HepG2 (cell line): ENCODE data around the gene NRL. TPM values are rescaled to one million over a fixed set of nuclear protein-coding genes. Genes with fewer than 3 reads are reported as not detected.
A peak's percentile ranks its signal among the peaks of the same experiment; 100 is the strongest.

Experiments
- EEA1 ChIP-seq: sonication (generic); formaldehyde crosslinking; IDR thresholded peaks from 2 replicates; pipeline ENCODE4 v1.5.1; 2020; ENCODE audit warnings: mild to moderate bottlenecking, missing genetic modification reagents, borderline replicate concordance
- FOSL1 ChIP-seq: sonication (generic); formaldehyde crosslinking; IDR thresholded peaks from 2 replicates; pipeline ENCODE4 v1.9.0; 2021; ENCODE audit warnings: missing genetic modification reagents, borderline replicate concordance
- GATAD1 ChIP-seq: IDR thresholded peaks from 2 replicates; pipeline ENCODE4 v1.6.1; 2016; ENCODE audit warnings: missing genetic modification reagents, missing compliant biosample characterization
- GPBP1L1 ChIP-seq: sonication (generic); formaldehyde crosslinking; IDR thresholded peaks from 2 replicates; pipeline ENCODE4 v1.5.0; 2020; ENCODE audit warnings: mild to moderate bottlenecking, missing genetic modification reagents
- HES4 ChIP-seq: sonication (generic); formaldehyde crosslinking; IDR thresholded peaks from 2 replicates; pipeline ENCODE4 v1.9.0; 2021; ENCODE audit warnings: mild to moderate bottlenecking, missing genetic modification reagents, borderline replicate concordance
- KLF6 ChIP-seq: IDR thresholded peaks from 2 replicates; pipeline ENCODE4 v1.8.0; 2016; ENCODE audit warnings: missing biosample characterization, missing genetic modification reagents
- MEF2D ChIP-seq: sonication (generic); formaldehyde crosslinking; IDR thresholded peaks from 2 replicates; pipeline ENCODE4 v1.5.1; 2020; ENCODE audit warnings: mild to moderate bottlenecking, missing genetic modification reagents
- MLLT10 ChIP-seq: sonication (generic); formaldehyde crosslinking; IDR thresholded peaks from 2 replicates; pipeline ENCODE4 v1.4.0; 2020; ENCODE audit warnings: missing genetic modification reagents
- RARG ChIP-seq: sonication (generic); formaldehyde crosslinking; IDR thresholded peaks from 2 replicates; pipeline ENCODE4 v1.4.0; 2020; ENCODE audit warnings: low read depth, mild to moderate bottlenecking, missing genetic modification reagents
- USF2 ChIP-seq, 2 experiments: sonication (generic) in 1 of 2; formaldehyde crosslinking in 1 of 2; IDR thresholded peaks; 2 replicates each; pipeline versions ENCODE4 v1.5.1 to v1.6.1; 2011 to 2020; ENCODE audit warnings: borderline replicate concordance in 1 of 2, low read depth in 1 of 2, low read length in 1 of 2, mild to moderate bottlenecking in 1 of 2, missing genetic modification reagents in 1 of 2, moderate library complexity in 1 of 2
- ZNF17 ChIP-seq: sonication (generic); formaldehyde crosslinking; IDR thresholded peaks from 2 replicates; pipeline ENCODE4 v1.5.0; 2020; ENCODE audit warnings: mild to moderate bottlenecking, missing genetic modification reagents
- ZNF496 ChIP-seq: sonication (generic); formaldehyde crosslinking; IDR thresholded peaks from 2 replicates; pipeline ENCODE4 v1.8.1; 2023; ENCODE audit warnings: mild to moderate bottlenecking, moderate library complexity, missing genetic modification reagents; ENCODE audit not compliant: insufficient replicate concordance
- ZNF724P ChIP-seq: sonication (generic); formaldehyde crosslinking; IDR thresholded peaks from 2 replicates; pipeline ENCODE4 v1.8.0; 2022; ENCODE audit warnings: missing genetic modification reagents, borderline replicate concordance
- polyA plus RNA-seq, 8 experiments: library from polyadenylated mRNA; depleted of rRNA in 3 of 8; stranded (reverse) in 7 of 8; unstranded in 1 of 8; fragments of >200 nt; fragmentation: Illumina TruSeq in 4 of 8; extraction: Trizol in 4 of 8; gene quantifications; 2 replicates each; pipeline versions ENCODE4 v1.2.1 to v1.2.3, GENCODE V29; 2011 to 2016; ENCODE audit warnings: low read depth in 4 of 8, missing spikeins in 1 of 8, mixed read lengths in 1 of 8; ENCODE audit not compliant: insufficient read depth in 1 of 8
- total RNA-seq, 5 experiments: library from RNA; depleted of rRNA; stranded (reverse); fragments of >200 nt; fragmentation: Illumina TruSeq; extraction: Trizol; gene quantifications; 2 replicates each; pipeline ENCODE4 v1.2.3, GENCODE V29; 2016; ENCODE audit warnings: low read depth in 1 of 5
- TF ChIP-seq, protein P1 (sequence below): sonication (generic); formaldehyde crosslinking; IDR thresholded peaks from 2 replicates; pipeline ENCODE4 v1.4.0; 2020; ENCODE audit warnings: missing genetic modification reagents
- TF ChIP-seq, protein P2 (sequence below): IDR thresholded peaks from 2 replicates; pipeline ENCODE4 v1.6.1; 2012; ENCODE audit warnings: low read length, improper control_type of control experiment
- TF ChIP-seq, protein P3 (sequence below): conservative IDR thresholded peaks from 2 replicates; pipeline ENCODE4 v1.6.1; 2018; ENCODE audit warnings: missing genetic modification reagents

Gene NRL
- total and polyA plus RNA-seq, 2 of the 13 experiments (the other 11 are each of a cell fraction or from before 2014, with no cell fraction given) = 2.5 to 4.7 TPM

GRCh38 chr14:24095271-24096068 is 19.3 kb downstream of the NRL start (continued):
- TF ChIP-seq ZNF496 (CRISPR knock-in tag) (no peak), GATAD1 (CRISPR knock-in tag) (peak; percentile 88), ZNF724P (CRISPR knock-in tag) (peak; percentile 99), KLF6 (peak; percentile 100), MEF2D (CRISPR knock-in tag) (peak; percentile 99), ZNF17 (CRISPR knock-in tag) (no peak), FOSL1 (CRISPR knock-in tag) (no peak), MLLT10 (CRISPR knock-in tag) (no peak; the same call in 1 of the 2 replicates), GPBP1L1 (no peak), USF2 (IDR thresholded peaks at IDR 0.05; ENCODE audit: low read depth, low read length) (peak; percentile 98), USF2 (CRISPR knock-in tag; IDR thresholded peaks at IDR 0.05; ENCODE audit: borderline replicate concordance) (no peak), HES4 (CRISPR knock-in tag) (no peak), EEA1 (no peak), RARG (CRISPR knock-in tag) (peak; percentile 99)
- TF ChIP-seq, protein P1, sequence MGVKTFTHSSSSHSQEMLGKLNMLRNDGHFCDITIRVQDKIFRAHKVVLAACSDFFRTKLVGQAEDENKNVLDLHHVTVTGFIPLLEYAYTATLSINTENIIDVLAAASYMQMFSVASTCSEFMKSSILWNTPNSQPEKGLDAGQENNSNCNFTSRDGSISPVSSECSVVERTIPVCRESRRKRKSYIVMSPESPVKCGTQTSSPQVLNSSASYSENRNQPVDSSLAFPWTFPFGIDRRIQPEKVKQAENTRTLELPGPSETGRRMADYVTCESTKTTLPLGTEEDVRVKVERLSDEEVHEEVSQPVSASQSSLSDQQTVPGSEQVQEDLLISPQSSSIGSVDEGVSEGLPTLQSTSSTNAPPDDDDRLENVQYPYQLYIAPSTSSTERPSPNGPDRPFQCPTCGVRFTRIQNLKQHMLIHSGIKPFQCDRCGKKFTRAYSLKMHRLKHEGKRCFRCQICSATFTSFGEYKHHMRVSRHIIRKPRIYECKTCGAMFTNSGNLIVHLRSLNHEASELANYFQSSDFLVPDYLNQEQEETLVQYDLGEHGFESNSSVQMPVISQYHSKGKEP = 0 out of 2 replicates have a peak, but pooled peaks have one; percentile 87
- TF ChIP-seq, protein P2, sequence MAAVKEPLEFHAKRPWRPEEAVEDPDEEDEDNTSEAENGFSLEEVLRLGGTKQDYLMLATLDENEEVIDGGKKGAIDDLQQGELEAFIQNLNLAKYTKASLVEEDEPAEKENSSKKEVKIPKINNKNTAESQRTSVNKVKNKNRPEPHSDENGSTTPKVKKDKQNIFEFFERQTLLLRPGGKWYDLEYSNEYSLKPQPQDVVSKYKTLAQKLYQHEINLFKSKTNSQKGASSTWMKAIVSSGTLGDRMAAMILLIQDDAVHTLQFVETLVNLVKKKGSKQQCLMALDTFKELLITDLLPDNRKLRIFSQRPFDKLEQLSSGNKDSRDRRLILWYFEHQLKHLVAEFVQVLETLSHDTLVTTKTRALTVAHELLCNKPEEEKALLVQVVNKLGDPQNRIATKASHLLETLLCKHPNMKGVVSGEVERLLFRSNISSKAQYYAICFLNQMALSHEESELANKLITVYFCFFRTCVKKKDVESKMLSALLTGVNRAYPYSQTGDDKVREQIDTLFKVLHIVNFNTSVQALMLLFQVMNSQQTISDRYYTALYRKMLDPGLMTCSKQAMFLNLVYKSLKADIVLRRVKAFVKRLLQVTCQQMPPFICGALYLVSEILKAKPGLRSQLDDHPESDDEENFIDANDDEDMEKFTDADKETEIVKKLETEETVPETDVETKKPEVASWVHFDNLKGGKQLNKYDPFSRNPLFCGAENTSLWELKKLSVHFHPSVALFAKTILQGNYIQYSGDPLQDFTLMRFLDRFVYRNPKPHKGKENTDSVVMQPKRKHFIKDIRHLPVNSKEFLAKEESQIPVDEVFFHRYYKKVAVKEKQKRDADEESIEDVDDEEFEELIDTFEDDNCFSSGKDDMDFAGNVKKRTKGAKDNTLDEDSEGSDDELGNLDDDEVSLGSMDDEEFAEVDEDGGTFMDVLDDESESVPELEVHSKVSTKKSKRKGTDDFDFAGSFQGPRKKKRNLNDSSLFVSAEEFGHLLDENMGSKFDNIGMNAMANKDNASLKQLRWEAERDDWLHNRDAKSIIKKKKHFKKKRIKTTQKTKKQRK = no peak
- TF ChIP-seq, protein P3, sequence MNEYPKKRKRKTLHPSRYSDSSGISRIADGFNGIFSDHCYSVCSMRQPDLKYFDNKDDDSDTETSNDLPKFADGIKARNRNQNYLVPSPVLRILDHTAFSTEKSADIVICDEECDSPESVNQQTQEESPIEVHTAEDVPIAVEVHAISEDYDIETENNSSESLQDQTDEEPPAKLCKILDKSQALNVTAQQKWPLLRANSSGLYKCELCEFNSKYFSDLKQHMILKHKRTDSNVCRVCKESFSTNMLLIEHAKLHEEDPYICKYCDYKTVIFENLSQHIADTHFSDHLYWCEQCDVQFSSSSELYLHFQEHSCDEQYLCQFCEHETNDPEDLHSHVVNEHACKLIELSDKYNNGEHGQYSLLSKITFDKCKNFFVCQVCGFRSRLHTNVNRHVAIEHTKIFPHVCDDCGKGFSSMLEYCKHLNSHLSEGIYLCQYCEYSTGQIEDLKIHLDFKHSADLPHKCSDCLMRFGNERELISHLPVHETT (CRISPR knock-in tag) = peak; percentile 96
